ENCODE data around the gene WNK1.
A peak's percentile ranks its signal among the peaks of the same experiment; 100 is the strongest.
"Not testable (repeated sequence)": the region's sequence is repeated elsewhere in the genome, so short reads cannot be mapped to it uniquely, and the experiment has no call there.

The WNK1 gene

GRCh38 chr12:749751-750270 is 2.6 kb upstream of the WNK1 start:
- DNase-seq, result no peak

- DNase-seq, result no peak
Measured at GRCh38 chr12:750366-751191, 1.8 kb upstream of the WNK1 start.

GRCh38 chr12:751192-751998 is 984 bp upstream of the WNK1 start:
- DNase-seq, result peak; percentile 78

GRCh38 chr12:752695-753610 is 574 bp downstream of the WNK1 start:
- no peak for DNase-seq

- no peak for DNase-seq
Measured at GRCh38 chr12:753611-754472, 1.5 kb downstream of the WNK1 start.

GRCh38 chr12:754473-754820 is 2.1 kb downstream of the WNK1 start:
- no peak for DNase-seq

GRCh38 chr12:754851-755562 is 2.6 kb downstream of the WNK1 start:
- DNase-seq, result no peak

GRCh38 chr12:759628-760027 is 7.2 kb downstream of the WNK1 start:
- DNase-seq, result no peak

GRCh38 chr12:761256-761655 is 8.9 kb downstream of the WNK1 start:
- no peak for DNase-seq

GRCh38 chr12:765840-766239 is 13.5 kb downstream of the WNK1 start:
- no peak for DNase-seq

- no peak for DNase-seq
Measured at GRCh38 chr12:768434-768833, 16.1 kb downstream of the WNK1 start.

GRCh38 chr12:770479-770878 is 18.1 kb downstream of the WNK1 start:
- DNase-seq, result no peak

GRCh38 chr12:772056-772697 is 19.8 kb downstream of the WNK1 start:
- no peak for DNase-seq

GRCh38 chr12:774051-774614 is 21.8 kb downstream of the WNK1 start:
- DNase-seq, result no peak

- DNase-seq, result not testable (repeated sequence)
Measured at GRCh38 chr12:775973-776771, 23.8 kb downstream of the WNK1 start.

GRCh38 chr12:776772-777373 is 24.5 kb downstream of the WNK1 start:
- DNase-seq, result not testable (repeated sequence)

GRCh38 chr12:777550-778047 is 25.2 kb downstream of the WNK1 start:
- no peak for DNase-seq

- DNase-seq, result no peak
Measured at GRCh38 chr12:778615-779014, 26.2 kb downstream of the WNK1 start.

Measured in NCI-H1048 (cell line).